Lung (tissue), 12 donors: ENCODE results near the gene TAP2. TPM values are rescaled to one million over a fixed set of nuclear protein-coding genes. Genes with fewer than 3 reads are reported as not detected.

ENCODE experiments used
- ATAC-seq: fragments of 200-7000 bp; cut with Tn5 transposase; one replicate; pipeline ENCODE4 v1.9.1; 2020; ENCODE audit warnings: moderate number of reproducible peaks; ENCODE audit not compliant: insufficient read depth, low FRiP score
- DNase-seq, 3 donors: peaks; one replicate each; pipeline ENCODE4 v3.0.0-alpha.2; 2013 to 2017
- H3K27ac ChIP-seq, 2 donors: one replicate each; pipeline ENCODE4 v1.5.1; 2013; ENCODE audit warnings: mild to moderate bottlenecking in 2 of 2, moderate library complexity in 2 of 2, control low read depth in 1 of 2, inconsistent platforms in 1 of 2, low read depth in 1 of 2, low read length in 1 of 2
- H3K27me3 ChIP-seq, 3 donors: one replicate each; pipeline ENCODE4 v1.5.1; 2013; ENCODE audit warnings: low read length in 2 of 3; ENCODE audit not compliant: control insufficient read depth in 3 of 3, insufficient read depth in 3 of 3
- H3K36me3 ChIP-seq, 4 donors: one replicate each; pipeline ENCODE4 v1.5.1; 2013; ENCODE audit warnings: low read length in 4 of 4, mild to moderate bottlenecking in 1 of 4, moderate library complexity in 1 of 4; ENCODE audit not compliant: control insufficient read depth in 4 of 4, insufficient read depth in 4 of 4
- H3K4me1 ChIP-seq, 5 donors: one replicate each; pipeline ENCODE4 v1.5.1; 2013; ENCODE audit warnings: low read length in 5 of 5, mild to moderate bottlenecking in 2 of 5, moderate library complexity in 1 of 5; ENCODE audit not compliant: control insufficient read depth in 5 of 5, insufficient read depth in 5 of 5
- H3K4me3 ChIP-seq: one replicate; pipeline ENCODE4 v1.5.1; 2013; ENCODE audit warnings: mild to moderate bottlenecking, control low read depth, moderate library complexity
- H3K9ac ChIP-seq, 2 donors: one replicate each; pipeline ENCODE4 v1.5.1; 2013; ENCODE audit warnings: low read length in 2 of 2, control low read depth in 1 of 2; ENCODE audit not compliant: insufficient read depth in 1 of 2
- H3K9me3 ChIP-seq, 4 donors: one replicate each; pipeline ENCODE4 v1.5.1; 2013; ENCODE audit warnings: low read length in 3 of 4, mild to moderate bottlenecking in 1 of 4, moderate library complexity in 1 of 4; ENCODE audit not compliant: control insufficient read depth in 4 of 4, insufficient read depth in 3 of 4
- CTCF ChIP-seq: IDR thresholded peaks from 2 replicates; pipeline ENCODE4 v1.5.1; 2012; ENCODE audit warnings: mild to moderate bottlenecking; ENCODE audit errors: control extremely low read depth, extremely low read depth
- WGBS, 2 donors: extraction: QIAGEN DNeasy Blood & Tissue Kit; methylation state at CpG; one replicate each; pipeline ENCODE4 v1.1.7; 2013; 5-methylcytosine and 5-hydroxymethylcytosine counted together
- polyA plus RNA-seq, 2 donors: library from polyadenylated mRNA; stranded (reverse); fragments of 200-250 nt; gene quantifications; one replicate each; pipeline ENCODE4 v1.2.1, GENCODE V29; 2013
- total RNA-seq, 2 donors: library from RNA; depleted of rRNA in 1 of 2; stranded (reverse); fragments of >200 nt in 1 of 2; gene quantifications; one replicate each; pipeline ENCODE4 v1.2.1, GENCODE V29; 2014 to 2021
- donor health status: control.
- donor health status: control.
- donor health status: Bipolar disorder and iron deficiency.
- donor health status: healthy.
- donor health status: DM: yes; HTN: yes; CAD: no.

Gene TAP2
- total and polyA plus RNA-seq, 4 donors: 15.2 to 63.2 (median 42.0) TPM

DNA sequence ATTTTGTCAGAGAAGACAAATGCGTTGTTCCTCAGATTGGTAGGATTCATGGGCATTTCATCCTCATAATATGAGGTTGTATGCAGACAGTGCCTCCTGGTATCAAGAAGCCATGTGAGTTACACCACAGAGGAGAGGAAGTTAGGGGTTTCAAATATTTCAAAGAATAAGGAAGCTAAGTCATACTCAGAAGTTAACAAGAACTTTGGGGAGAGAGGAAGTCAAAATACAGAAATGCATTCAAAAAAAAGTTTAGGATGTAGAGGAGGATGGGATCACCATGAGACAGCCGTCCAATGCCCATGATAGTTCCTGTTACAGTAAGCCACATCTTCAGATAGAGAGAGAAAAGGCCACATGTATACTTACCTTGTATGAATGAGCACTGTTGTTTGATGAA is 44.0 kb downstream of the TAP2 start:
- WGBS, 2 donors: 28 to 31% methylated on average over 2 of the region's 2 CpGs
- H3K36me3 ChIP-seq: no peaks in the 10 kb centered on the region
- H3K4me1 ChIP-seq: peaks cover 0 to 1% (median 0%) of the 10 kb centered on the region in 5 donors
- DNase-seq (peak in 1 of 3 donors; percentile 10), ATAC-seq (peak; percentile 47)
- H3K27ac ChIP-seq: no peak overlapping the region
- H3K27me3 ChIP-seq: peaks cover 0 to 16% (median 12%) of the 10 kb centered on the region in 3 donors
- H3K9ac ChIP-seq: no peak overlapping the region
- no peak for TF ChIP-seq CTCF
- peaks cover 0 to 2% (median 0%) of the 10 kb centered on the region in 4 donors for H3K9me3 ChIP-seq
- no peak overlapping the region for H3K4me3 ChIP-seq

GRCh38 chr6:32792901-32793435 is 45.6 kb downstream of the TAP2 start:
- H3K4me1 ChIP-seq: peaks cover 0 to 1% (median 0%) of the 10 kb centered on the region in 5 donors
- peaks cover 0 to 2% (median 0%) of the 10 kb centered on the region in 4 donors for H3K9me3 ChIP-seq
- DNase-seq: no peak
- WGBS, 2 donors: 78 to 79% methylated on average over 3 of the region's 3 CpGs
- no peak overlapping the region for H3K4me3 ChIP-seq
- no peak for ATAC-seq
- no peak overlapping the region for H3K27ac ChIP-seq
- no peak overlapping the region for H3K9ac ChIP-seq
- peaks cover 0 to 16% (median 9%) of the 10 kb centered on the region in 3 donors for H3K27me3 ChIP-seq
- TF ChIP-seq CTCF: no peak
- H3K36me3 ChIP-seq: no peaks in the 10 kb centered on the region

- peaks cover 0 to 19% (median 6%) of the 10 kb centered on the region in 3 donors for H3K27me3 ChIP-seq
- H3K9ac ChIP-seq: no peak overlapping the region
- ATAC-seq (no peak), DNase-seq (no peak)
- H3K4me1 ChIP-seq: peaks cover 0 to 1% (median 0%) of the 10 kb centered on the region in 5 donors
- peaks cover 0 to 4% (median under 1%) of the 10 kb centered on the region in 4 donors for H3K9me3 ChIP-seq
- H3K4me3 ChIP-seq: no peak overlapping the region
- 45 to 83% methylated on average over 2 of the region's 2 CpGs for WGBS, 2 donors
- H3K27ac ChIP-seq: no peak overlapping the region
- H3K36me3 ChIP-seq: no peaks in the 10 kb centered on the region
- TF ChIP-seq CTCF: no peak
These were observed 48.2 kb downstream of the TAP2 start for GRCh38 chr6:32790306-32790705.

Other genes with a start within 250 kb of the TAP2 start
- 100 to 1,000 TPM in 1 of 2 donors, 10 to 100 TPM in 1; 87.1 to 471 TPM for gene HLA-DRB1, start 248.9 kb downstream of the TAP2 start, total RNA-seq
- 100 to 1,000 TPM; 360 to 479 TPM for gene HLA-DRB1, start 248.9 kb downstream of the TAP2 start, polyA plus RNA-seq
- gene HLA-DQA1, start 201.3 kb downstream of the TAP2 start, total RNA-seq: 100 to 1,000 TPM in 1 of 2 donors, 1 to 10 TPM in 1; 6.0 to 135 TPM
- 100 to 1,000 TPM; 113 to 199 TPM for gene HLA-DQA1, start 201.3 kb downstream of the TAP2 start, polyA plus RNA-seq
- 10 to 100 TPM in 1 of 2 donors, 1 to 10 TPM in 1; 4.1 to 36.1 TPM for gene HLA-DQB1, start 172.1 kb downstream of the TAP2 start, total RNA-seq
- 1,000 to 10,000 TPM in 1 of 2 donors, 100 to 1,000 TPM in 1; 169 to 1,148 TPM for gene HLA-DQB1, start 172.1 kb downstream of the TAP2 start, polyA plus RNA-seq
- 10 to 100 TPM in 1 of 2 donors, 1 to 10 TPM in 1; 1.8 to 15.3 TPM for gene HLA-DQA2, start 97.3 kb downstream of the TAP2 start, total RNA-seq
- gene HLA-DQA2, start 97.3 kb downstream of the TAP2 start, polyA plus RNA-seq: under 1 TPM; 0.22 to 0.86 TPM
- 10 to 100 TPM in 1 of 2 donors, not detected in 1; 56.3 TPM for gene HLA-DQB2, start 75.2 kb downstream of the TAP2 start, total RNA-seq
- 1 to 10 TPM in 1 of 2 donors, under 1 TPM in 1; 0.74 to 1.9 TPM for gene HLA-DQB2, start 75.2 kb downstream of the TAP2 start, polyA plus RNA-seq
- gene HLA-DOB, start 21.7 kb downstream of the TAP2 start, total RNA-seq: 1 to 10 TPM; 1.3 to 1.4 TPM
- 1 to 10 TPM; 1.2 to 2.7 TPM for gene HLA-DOB, start 21.7 kb downstream of the TAP2 start, polyA plus RNA-seq
- 10 to 100 TPM; 40.4 to 79.0 TPM for gene PSMB8, start 5.3 kb upstream of the TAP2 start, total RNA-seq
- 100 to 1,000 TPM; 132 to 216 TPM for gene PSMB8, start 5.3 kb upstream of the TAP2 start, polyA plus RNA-seq
- gene TAP1, start 15.0 kb upstream of the TAP2 start, total RNA-seq: 10 to 100 TPM; 32.6 to 52.1 TPM
- gene TAP1, start 15.0 kb upstream of the TAP2 start, polyA plus RNA-seq: 100 to 1,000 TPM in 1 of 2 donors, 10 to 100 TPM in 1; 63.6 to 181 TPM
- 10 to 100 TPM; 14.4 to 56.6 TPM for gene PSMB9, start 15.5 kb upstream of the TAP2 start, total RNA-seq
- 100 to 1,000 TPM in 1 of 2 donors, 10 to 100 TPM in 1; 67.2 to 183 TPM for gene PSMB9, start 15.5 kb upstream of the TAP2 start, polyA plus RNA-seq
- gene HLA-DMB, start 102.3 kb upstream of the TAP2 start, total RNA-seq: 10 to 100 TPM; 42.3 to 76.7 TPM
- gene HLA-DMB, start 102.3 kb upstream of the TAP2 start, polyA plus RNA-seq: 10 to 100 TPM; 50.1 to 52.2 TPM
- 100 to 1,000 TPM in 1 of 2 donors, 10 to 100 TPM in 1; 76.8 to 130 TPM for gene HLA-DMA, start 114.4 kb upstream of the TAP2 start, total RNA-seq
- gene HLA-DMA, start 114.4 kb upstream of the TAP2 start, polyA plus RNA-seq: 100 to 1,000 TPM; 106 to 240 TPM
- 100 to 1,000 TPM; 178 TPM for gene BRD2, start 129.9 kb upstream of the TAP2 start, total RNA-seq
- 100 to 1,000 TPM; 114 to 117 TPM for gene BRD2, start 129.9 kb upstream of the TAP2 start, polyA plus RNA-seq
- gene HLA-DOA, start 170.9 kb upstream of the TAP2 start, total RNA-seq: 10 to 100 TPM; 20.7 to 26.4 TPM
- 10 to 100 TPM in 1 of 2 donors, 1 to 10 TPM in 1; 4.6 to 12.8 TPM for gene HLA-DOA, start 170.9 kb upstream of the TAP2 start, polyA plus RNA-seq
- 100 to 1,000 TPM in 1 of 2 donors, 10 to 100 TPM in 1; 96.2 to 321 TPM for gene HLA-DPA1, start 234.9 kb upstream of the TAP2 start, total RNA-seq
- gene HLA-DPA1, start 234.9 kb upstream of the TAP2 start, polyA plus RNA-seq: 100 to 1,000 TPM; 105 to 184 TPM
- gene HLA-DPB1, start 237.3 kb upstream of the TAP2 start, total RNA-seq: 100 to 1,000 TPM in 1 of 2 donors, 10 to 100 TPM in 1; 69.8 to 235 TPM
- 100 to 1,000 TPM; 170 to 240 TPM for gene HLA-DPB1, start 237.3 kb upstream of the TAP2 start, polyA plus RNA-seq